Measurements from ENCODE around the gene PLA2R1.

PLA2R1 gene

DNA sequence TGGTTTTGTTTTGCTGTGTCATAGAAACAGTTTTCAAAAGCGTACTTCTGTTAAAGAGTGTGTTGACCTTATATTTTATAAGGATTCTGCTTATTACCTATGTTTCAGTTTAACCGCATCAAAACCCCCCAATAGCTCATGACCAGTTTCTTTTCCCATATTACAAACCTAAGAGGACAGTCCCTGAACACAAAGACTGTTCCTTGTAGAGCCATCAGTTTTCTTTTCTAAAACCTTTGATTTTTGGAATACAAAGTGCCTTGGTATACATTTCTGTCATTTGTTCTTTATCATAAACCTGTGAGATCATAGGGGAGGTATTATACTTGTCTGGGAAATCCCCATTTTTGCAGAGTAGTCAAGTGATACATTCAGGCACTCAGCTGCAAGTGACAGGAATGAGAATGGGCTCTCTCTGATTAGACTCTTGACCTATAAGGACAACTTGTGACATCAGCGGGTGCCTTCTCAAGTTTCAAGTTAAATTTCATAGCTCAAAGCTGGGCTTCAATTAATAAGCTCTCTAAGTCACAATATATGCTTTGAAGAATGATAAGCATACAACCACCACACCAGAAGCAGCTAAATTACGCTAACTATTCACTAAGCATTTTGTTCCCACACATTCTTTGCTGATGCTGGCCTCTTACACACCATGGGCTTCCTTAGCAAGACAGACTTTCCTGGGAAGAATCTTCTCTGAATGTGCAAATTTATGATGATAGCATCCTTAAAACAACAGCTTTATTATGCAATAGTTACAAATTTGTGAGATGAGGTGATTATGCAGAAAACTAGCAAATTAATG, 167.0 kb downstream of the PLA2R1 start:
- no peak for DNase-seq (ENCODE audit: low read depth)

- DNase-seq (ENCODE audit: low read depth): no peak
Observed at GRCh38 chr2:159894145-159894838, 168.1 kb downstream of the PLA2R1 start.

DNA sequence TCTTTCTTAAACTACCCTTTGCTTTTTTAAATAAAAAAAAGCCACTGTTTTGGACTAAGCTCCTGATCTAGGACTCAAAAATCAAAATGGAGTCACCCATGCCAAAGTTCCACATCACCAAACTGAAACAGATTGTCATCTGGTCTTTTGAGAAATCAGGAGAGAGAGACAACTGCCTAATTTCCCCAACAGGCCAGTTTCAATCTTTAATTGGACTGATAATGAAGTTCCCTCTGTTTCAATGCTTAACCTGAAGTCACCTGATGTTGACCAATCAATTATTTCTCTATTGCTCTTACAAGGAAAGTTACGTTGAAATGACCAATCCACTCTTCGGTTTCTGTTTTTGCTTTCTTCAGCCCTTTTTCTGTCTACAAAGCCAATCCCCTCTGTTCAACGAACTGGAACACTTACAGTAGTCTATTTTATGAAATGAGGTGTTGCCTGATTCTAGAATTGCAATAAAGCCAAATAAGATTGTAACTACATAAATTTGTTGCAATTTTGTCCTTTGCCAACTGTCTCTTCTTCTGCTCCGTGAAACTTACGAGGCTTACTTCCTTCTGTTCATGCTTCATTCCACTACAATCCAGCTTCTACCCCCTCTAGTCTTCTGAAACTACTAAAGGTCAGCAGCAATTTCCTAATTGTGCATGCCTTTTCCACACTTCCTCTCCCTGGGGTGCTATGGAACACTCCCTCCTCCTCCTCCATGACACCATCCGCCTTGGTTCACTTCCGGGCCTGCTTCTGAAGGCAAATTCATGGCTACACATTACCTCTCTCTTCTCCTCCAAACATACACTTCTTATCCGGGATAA, 169.2 kb downstream of the PLA2R1 start:
- no peak for DNase-seq (ENCODE audit: low read depth)

DNA sequence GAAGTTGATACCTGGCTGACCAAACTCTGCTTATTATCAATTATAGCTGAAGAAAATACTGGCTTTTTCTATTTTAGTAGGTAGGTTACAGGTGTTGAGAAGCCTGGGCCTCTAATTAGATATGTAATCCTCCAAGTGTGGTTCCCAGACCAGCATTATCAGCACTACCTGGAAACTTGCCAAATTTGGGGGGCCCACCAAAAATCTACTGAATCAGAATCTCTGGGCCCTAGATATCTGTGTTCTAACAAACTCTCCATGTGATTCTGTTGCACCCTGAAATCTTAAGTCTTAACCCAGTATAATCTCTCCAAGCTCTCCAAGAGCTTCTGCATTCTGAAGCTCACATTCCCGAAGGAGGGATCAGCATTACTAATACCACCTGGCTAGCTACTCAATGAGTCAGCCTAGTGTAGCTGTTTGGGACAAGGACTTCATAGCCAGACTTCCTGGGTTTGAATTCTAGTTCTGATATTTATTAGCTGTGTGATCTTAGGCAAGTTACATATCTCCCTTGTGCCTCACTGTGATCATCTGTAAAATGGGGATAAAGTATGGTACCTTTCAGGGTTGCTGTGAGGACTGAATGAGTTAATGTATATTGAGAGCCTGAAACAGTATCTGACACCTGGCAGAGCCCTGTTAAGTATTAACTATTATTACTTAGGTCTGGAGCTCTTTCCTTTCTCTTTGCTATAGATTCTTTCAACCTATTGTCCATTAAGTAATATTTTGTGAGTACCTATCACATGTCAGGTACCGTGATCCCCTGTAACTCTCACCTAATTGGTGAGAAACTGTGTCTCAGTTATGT, 170.3 kb downstream of the PLA2R1 start:
- no peak for DNase-seq (ENCODE audit: low read depth)

DNA sequence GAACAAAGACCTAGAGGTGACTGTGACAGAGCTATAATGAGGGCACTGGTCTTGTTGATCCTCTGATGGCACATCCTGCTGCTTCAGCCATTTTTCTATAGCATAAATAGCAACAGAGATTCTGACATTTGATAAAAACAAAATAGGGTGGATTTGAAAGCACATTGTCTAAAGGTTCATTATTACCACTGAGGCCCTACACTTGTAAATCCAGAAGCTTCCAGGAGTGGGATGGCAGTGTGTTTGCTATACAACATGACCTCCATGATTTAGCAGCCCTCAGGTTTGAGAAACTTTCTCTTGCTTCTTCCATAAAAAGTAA, 171.2 kb downstream of the PLA2R1 start:
- DNase-seq (ENCODE audit: low read depth): no peak

GRCh38 chr2:159890551-159891266, 171.7 kb downstream of the PLA2R1 start:
- DNase-seq (ENCODE audit: low read depth): no peak

GRCh38 chr2:159882130-159882745, 180.2 kb downstream of the PLA2R1 start:
- DNase-seq (ENCODE audit: low read depth): no peak

Data from stimulated activated CD8-positive, alpha-beta memory T cell treated with anti-CD3 and anti-CD28 coated beads, Interleukin-15, amount 100 ng/mL, for 1 hour (primary cell).